ENCODE measurements around the gene NKX2-8.

Gene NKX2-8

GRCh38 chr14:36582011-36582873 lies at the start of gene NKX2-8:
TSS of gene NKX2-8 (minus strand) at chr14:36582614. CDS start at chr14:36582389, 225 bp downstream.
- DNase-seq (ENCODE audit: low read depth) = no peak

GRCh38 chr14:36627981-36628380 lies 45.6 kb upstream of the NKX2-8 start:
- no peak for DNase-seq (ENCODE audit: low read depth)

- no peak for DNase-seq (ENCODE audit: low read depth)
Measured at GRCh38 chr14:36626151-36626550, 43.7 kb upstream of the NKX2-8 start.

- no peak for DNase-seq (ENCODE audit: low read depth)
Measured at GRCh38 chr14:36625436-36625835, 43.0 kb upstream of the NKX2-8 start.

- no peak for DNase-seq (ENCODE audit: low read depth)
Measured at GRCh38 chr14:36625014-36625413, 42.6 kb upstream of the NKX2-8 start.

GRCh38 chr14:36619853-36620252 lies 37.4 kb upstream of the NKX2-8 start:
- peak; percentile 39 for DNase-seq (ENCODE audit: low read depth)

- no peak for DNase-seq (ENCODE audit: low read depth)
Measured at GRCh38 chr14:36619131-36619530, 36.7 kb upstream of the NKX2-8 start.

- DNase-seq (ENCODE audit: low read depth) = no peak
Measured at GRCh38 chr14:36618641-36619040, 36.2 kb upstream of the NKX2-8 start.

GRCh38 chr14:36617824-36618223 lies 35.4 kb upstream of the NKX2-8 start:
- DNase-seq (ENCODE audit: low read depth) = no peak

- DNase-seq (ENCODE audit: low read depth) = no peak
Measured at GRCh38 chr14:36605506-36605857, 23.1 kb upstream of the NKX2-8 start.

- DNase-seq (ENCODE audit: low read depth) = peak; percentile 63
Measured at GRCh38 chr14:36604757-36605505, 22.5 kb upstream of the NKX2-8 start.

- DNase-seq (ENCODE audit: low read depth) = no peak
Measured at GRCh38 chr14:36600431-36600830, 18.0 kb upstream of the NKX2-8 start.

GRCh38 chr14:36591482-36591881 lies 9.1 kb upstream of the NKX2-8 start:
- no peak for DNase-seq (ENCODE audit: low read depth)

- DNase-seq (ENCODE audit: low read depth) = no peak
Measured at GRCh38 chr14:36588788-36589187, 6.4 kb upstream of the NKX2-8 start.

- no peak for DNase-seq (ENCODE audit: low read depth)
Measured at GRCh38 chr14:36588119-36588518, 5.7 kb upstream of the NKX2-8 start.

GRCh38 chr14:36585100-36585499 lies 2.7 kb upstream of the NKX2-8 start:
- DNase-seq (ENCODE audit: low read depth) = no peak

GRCh38 chr14:36583893-36584811 lies 1.7 kb upstream of the NKX2-8 start:
- no peak for DNase-seq (ENCODE audit: low read depth)

GRCh38 chr14:36583242-36583892 lies 953 bp upstream of the NKX2-8 start:
- no peak for DNase-seq (ENCODE audit: low read depth)

GRCh38 chr14:36582874-36583241 lies 444 bp upstream of the NKX2-8 start:
- DNase-seq (ENCODE audit: low read depth) = no peak

- DNase-seq (ENCODE audit: low read depth) = peak; percentile 28
Measured at GRCh38 chr14:36580856-36581831, 1.3 kb downstream of the NKX2-8 start.
